Measurements from ENCODE around the gene MAMDC2. TPM values are rescaled to one million over a fixed set of nuclear protein-coding genes. Genes with fewer than 3 reads are reported as not detected.

Gene MAMDC2
- total RNA-seq, 1 donor from 2014 or later: 211 TPM

GRCh38 chr9:70094747-70095146 is 51.1 kb downstream of the MAMDC2 start:
- Histone ChIP-seq H3K27ac (ENCODE audit: low read depth, low read length) (no peak overlapping the region), H3K9me3 (ENCODE audit: insufficient read depth, low read depth, low read length) (no peaks in the 10 kb centered on the region), H3K9ac (ENCODE audit: low read length) (no peak overlapping the region), H3K27me3 (ENCODE audit: insufficient read depth, low read length) (no peaks in the 10 kb centered on the region), H2AFZ (ENCODE audit: low read depth, low read length) (no peak overlapping the region), H3K36me3 (ENCODE audit: insufficient read depth, low read length) (no peaks in the 10 kb centered on the region), H3K4me1 (ENCODE audit: insufficient read depth, low read length) (no peaks in the 10 kb centered on the region), H4K20me1 (ENCODE audit: insufficient read depth, low read length) (no peaks in the 10 kb centered on the region), H3K79me2 (ENCODE audit: insufficient read depth, low read length) (no peaks in the 10 kb centered on the region), H3K4me2 (ENCODE audit: low read length) (no peak overlapping the region), H3K4me3 (ENCODE audit: insufficient read depth, low read depth, low read length) (no peak overlapping the region)
- H3K4me3 Mint-ChIP-seq (ENCODE audit: unreplicated experiment): no peak overlapping the region
- no peaks in the 10 kb centered on the region for H3K9me3 Mint-ChIP-seq (ENCODE audit: unreplicated experiment)
- TF ChIP-seq CTCF (IDR thresholded peaks at IDR 0.05; ENCODE audit: insufficient read depth, low read depth, low read length) (no peak), EZH2 (IDR thresholded peaks at IDR 0.05; ENCODE audit: insufficient read depth, low read length) (no peak)
- H3K4me1 Mint-ChIP-seq (ENCODE audit: low read depth, unreplicated experiment): peaks cover 22% of the 10 kb centered on the region
- H3K27me3 Mint-ChIP-seq (ENCODE audit: low read depth, unreplicated experiment): no peaks in the 10 kb centered on the region
- FAIRE-seq (no peak), DNase-seq (ENCODE audit: low read depth) (no peak)
- H3K27ac Mint-ChIP-seq (ENCODE audit: unreplicated experiment): peak overlapping the region; percentile 37
- H3K36me3 Mint-ChIP-seq (ENCODE audit: low read depth, unreplicated experiment): peaks cover 3% of the 10 kb centered on the region

- peaks cover 24% of the 10 kb centered on the region for H3K4me1 Mint-ChIP-seq (ENCODE audit: low read depth, unreplicated experiment)
- Histone ChIP-seq H3K9ac (ENCODE audit: low read length) (no peak overlapping the region), H3K9me3 (ENCODE audit: insufficient read depth, low read depth, low read length) (no peaks in the 10 kb centered on the region), H2AFZ (ENCODE audit: low read depth, low read length) (no peak overlapping the region), H3K27me3 (ENCODE audit: insufficient read depth, low read length) (no peaks in the 10 kb centered on the region), H4K20me1 (ENCODE audit: insufficient read depth, low read length) (no peaks in the 10 kb centered on the region), H3K79me2 (ENCODE audit: insufficient read depth, low read length) (no peaks in the 10 kb centered on the region), H3K4me2 (ENCODE audit: low read length) (no peak overlapping the region), H3K36me3 (ENCODE audit: insufficient read depth, low read length) (no peaks in the 10 kb centered on the region), H3K27ac (ENCODE audit: low read depth, low read length) (no peak overlapping the region), H3K4me3 (ENCODE audit: insufficient read depth, low read depth, low read length) (no peak overlapping the region), H3K4me1 (ENCODE audit: insufficient read depth, low read length) (no peaks in the 10 kb centered on the region)
- DNase-seq (ENCODE audit: low read depth) (no peak), FAIRE-seq (no peak)
- TF ChIP-seq CTCF (IDR thresholded peaks at IDR 0.05; ENCODE audit: insufficient read depth, low read depth, low read length) (no peak), EZH2 (IDR thresholded peaks at IDR 0.05; ENCODE audit: insufficient read depth, low read length) (no peak)
- no peaks in the 10 kb centered on the region for H3K9me3 Mint-ChIP-seq (ENCODE audit: unreplicated experiment)
- no peak overlapping the region for H3K4me3 Mint-ChIP-seq (ENCODE audit: unreplicated experiment)
- no peak overlapping the region for H3K27ac Mint-ChIP-seq (ENCODE audit: unreplicated experiment)
- H3K36me3 Mint-ChIP-seq (ENCODE audit: low read depth, unreplicated experiment): peaks cover 3% of the 10 kb centered on the region
- no peaks in the 10 kb centered on the region for H3K27me3 Mint-ChIP-seq (ENCODE audit: low read depth, unreplicated experiment)
Observed at GRCh38 chr9:70097187-70097586, 53.5 kb downstream of the MAMDC2 start.

- Histone ChIP-seq H3K79me2 (ENCODE audit: insufficient read depth, low read length) (no peaks in the 10 kb centered on the region), H4K20me1 (ENCODE audit: insufficient read depth, low read length) (no peaks in the 10 kb centered on the region), H3K36me3 (ENCODE audit: insufficient read depth, low read length) (no peaks in the 10 kb centered on the region), H3K4me1 (ENCODE audit: insufficient read depth, low read length) (no peaks in the 10 kb centered on the region), H3K9ac (ENCODE audit: low read length) (no peak overlapping the region), H3K4me3 (ENCODE audit: insufficient read depth, low read depth, low read length) (no peak overlapping the region), H3K9me3 (ENCODE audit: insufficient read depth, low read depth, low read length) (no peaks in the 10 kb centered on the region), H3K27ac (ENCODE audit: low read depth, low read length) (no peak overlapping the region), H3K4me2 (ENCODE audit: low read length) (no peak overlapping the region), H2AFZ (ENCODE audit: low read depth, low read length) (no peak overlapping the region), H3K27me3 (ENCODE audit: insufficient read depth, low read length) (no peaks in the 10 kb centered on the region)
- Mint-ChIP-seq H3K4me1 (ENCODE audit: low read depth, unreplicated experiment) (peaks cover 12% of the 10 kb centered on the region), H3K27ac (ENCODE audit: unreplicated experiment) (no peak overlapping the region), H3K9me3 (ENCODE audit: unreplicated experiment) (no peaks in the 10 kb centered on the region), H3K4me3 (ENCODE audit: unreplicated experiment) (no peak overlapping the region), H3K27me3 (ENCODE audit: low read depth, unreplicated experiment) (no peaks in the 10 kb centered on the region), H3K36me3 (ENCODE audit: low read depth, unreplicated experiment) (peaks cover 2% of the 10 kb centered on the region)
- no peak for FAIRE-seq
- peak; percentile 59 for DNase-seq (ENCODE audit: low read depth)
- TF ChIP-seq EZH2 (IDR thresholded peaks at IDR 0.05; ENCODE audit: insufficient read depth, low read length): no peak
Observed at GRCh38 chr9:70100362-70100761, 56.7 kb downstream of the MAMDC2 start.

Data from astrocyte (in vitro differentiated cells and primary cell).